Measurements from ENCODE around the gene PARK7. TPM values are rescaled to one million over a fixed set of nuclear protein-coding genes. Genes with fewer than 3 reads are reported as not detected.
A peak's percentile ranks its signal among the peaks of the same experiment; 100 is the strongest.
"Not testable (repeated sequence)": the region's sequence is repeated elsewhere in the genome, so short reads cannot be mapped to it uniquely, and the experiment has no call there.

PARK7 gene
- total RNA-seq, 4 donors from 2014 or later, result 161 to 216 (median 191) TPM

GRCh38 chr1:7962636-7963377, 1.3 kb downstream of the PARK7 start:
- H3K9me3 ChIP-seq, result no peaks in the 10 kb centered on the region
- peaks cover 0 to 64% (median 22%) of the 10 kb centered on the region in 4 donors for H3K4me1 ChIP-seq
- no peak for DNase-seq (ENCODE audit: low spot score in 2 of 2)
- peak overlapping the region in 3 of 4 donors; percentile 60 to 94 (median 90) for H3K4me3 ChIP-seq
- H3K36me3 ChIP-seq, result peaks cover 0 to 48% (median 0%) of the 10 kb centered on the region in 3 donors
- WGBS, 2 donors, result 83 to 85% methylated on average over 11 of the region's 11 CpGs
- TF ChIP-seq POLR2A (IDR thresholded peaks at IDR 0.05) (no peak), CTCF (IDR thresholded peaks at IDR 0.05) (no peak), EP300 (IDR thresholded peaks at IDR 0.05) (no peak)
- H3K27ac ChIP-seq, result peak overlapping the region in 3 of 4 donors; percentile 84 to 95 (median 95)
- H3K27me3 ChIP-seq, result no peaks in the 10 kb centered on the region

- 95 to 96% methylated on average over 12 of the region's 12 CpGs for WGBS, 2 donors
- not testable (repeated sequence) for DNase-seq (ENCODE audit: low spot score in 2 of 2); H3K4me3 ChIP-seq; H3K27me3 ChIP-seq; H3K9me3 ChIP-seq
- Histone ChIP-seq H3K27ac (peak overlapping the region in 1 of 4 donors; percentile 95), H3K36me3 (peaks cover 0 to 49% (median 0%) of the 10 kb centered on the region in 3 donors), H3K4me1 (peaks cover 0 to 66% (median 22%) of the 10 kb centered on the region in 4 donors)
These were observed 1.8 kb downstream of the PARK7 start for GRCh38 chr1:7963378-7963730.

- Histone ChIP-seq H3K4me1 (peaks cover 0 to 69% (median 22%) of the 10 kb centered on the region in 4 donors), H3K36me3 (peaks cover 0 to 53% (median 0%) of the 10 kb centered on the region in 3 donors), H3K27ac (peak overlapping the region in 1 of 4 donors; percentile 95)
These were observed 2.3 kb downstream of the PARK7 start for GRCh38 chr1:7963841-7964240.

GRCh38 chr1:7964476-7964875, 3.0 kb downstream of the PARK7 start:
- H3K27ac ChIP-seq, result peak overlapping the region in 2 of 4 donors; percentile 32 to 95
- 81 to 87% methylated on average over 3 of the region's 3 CpGs for WGBS, 2 donors
- no peak overlapping the region for H3K4me3 ChIP-seq
- peaks cover 0 to 59% (median 0%) of the 10 kb centered on the region in 3 donors for H3K36me3 ChIP-seq
- no peaks in the 10 kb centered on the region for H3K9me3 ChIP-seq
- no peak for DNase-seq (ENCODE audit: low spot score in 2 of 2)
- TF ChIP-seq POLR2A (IDR thresholded peaks at IDR 0.05), result no peak
- TF ChIP-seq EP300 (IDR thresholded peaks at IDR 0.05), result no peak
- TF ChIP-seq CTCF (IDR thresholded peaks at IDR 0.05), result no peak
- peaks cover 0 to 72% (median 23%) of the 10 kb centered on the region in 4 donors for H3K4me1 ChIP-seq
- H3K27me3 ChIP-seq, result no peaks in the 10 kb centered on the region

More at GRCh38 chr1:7963841-7964240, 2.3 kb downstream of the PARK7 start:
- 83 to 90% methylated on average over 7 of the region's 7 CpGs for WGBS, 2 donors
- not testable (repeated sequence) for DNase-seq (ENCODE audit: low spot score in 2 of 2); H3K4me3 ChIP-seq; H3K9me3 ChIP-seq; H3K27me3 ChIP-seq

- H3K4me1 ChIP-seq, result peaks cover 0 to 90% (median 30%) of the 10 kb centered on the region in 4 donors
- H3K27me3 ChIP-seq, result no peaks in the 10 kb centered on the region
- no peaks in the 10 kb centered on the region for H3K9me3 ChIP-seq
- H3K27ac ChIP-seq, result peak overlapping the region in 2 of 4 donors; percentile 53 to 95
- peaks cover 0 to 86% (median 9%) of the 10 kb centered on the region in 3 donors for H3K36me3 ChIP-seq
- WGBS, 2 donors, result 23 to 41% methylated on average over 1 of the region's 1 CpG
- no peak for DNase-seq (ENCODE audit: low spot score in 2 of 2)
- no peak for TF ChIP-seq EP300 (IDR thresholded peaks at IDR 0.05)
- no peak for TF ChIP-seq CTCF (IDR thresholded peaks at IDR 0.05)
- no peak for TF ChIP-seq POLR2A (IDR thresholded peaks at IDR 0.05)
- H3K4me3 ChIP-seq, result no peak overlapping the region
These were observed 5.7 kb downstream of the PARK7 start for GRCh38 chr1:7967196-7967595.

- no peak for DNase-seq (ENCODE audit: low spot score in 2 of 2)
- H3K27me3 ChIP-seq, result no peaks in the 10 kb centered on the region
- TF ChIP-seq POLR2A (IDR thresholded peaks at IDR 0.05) (no peak), CTCF (IDR thresholded peaks at IDR 0.05) (no peak), EP300 (IDR thresholded peaks at IDR 0.05) (no peak)
- H3K27ac ChIP-seq, result peak overlapping the region in 2 of 4 donors; percentile 53 to 95
- WGBS, 2 donors, result 82 to 86% methylated on average over 4 of the region's 4 CpGs
- peaks cover 0 to 85% (median 25%) of the 10 kb centered on the region in 4 donors for H3K4me1 ChIP-seq
- H3K4me3 ChIP-seq, result no peak overlapping the region
- H3K36me3 ChIP-seq, result peaks cover 0 to 91% (median 9%) of the 10 kb centered on the region in 3 donors
- H3K9me3 ChIP-seq, result no peaks in the 10 kb centered on the region
These were observed 6.1 kb downstream of the PARK7 start for GRCh38 chr1:7967651-7968050.
